ENCODE results near the gene RMND5B.
"Not testable (repeated sequence)": the region's sequence is repeated elsewhere in the genome, so short reads cannot be mapped to it uniquely, and the experiment has no call there.

Gene RMND5B

GRCh38 chr5:178177569-178177968 is 46.8 kb downstream of the RMND5B start:
- DNase-seq, result no peak

DNA sequence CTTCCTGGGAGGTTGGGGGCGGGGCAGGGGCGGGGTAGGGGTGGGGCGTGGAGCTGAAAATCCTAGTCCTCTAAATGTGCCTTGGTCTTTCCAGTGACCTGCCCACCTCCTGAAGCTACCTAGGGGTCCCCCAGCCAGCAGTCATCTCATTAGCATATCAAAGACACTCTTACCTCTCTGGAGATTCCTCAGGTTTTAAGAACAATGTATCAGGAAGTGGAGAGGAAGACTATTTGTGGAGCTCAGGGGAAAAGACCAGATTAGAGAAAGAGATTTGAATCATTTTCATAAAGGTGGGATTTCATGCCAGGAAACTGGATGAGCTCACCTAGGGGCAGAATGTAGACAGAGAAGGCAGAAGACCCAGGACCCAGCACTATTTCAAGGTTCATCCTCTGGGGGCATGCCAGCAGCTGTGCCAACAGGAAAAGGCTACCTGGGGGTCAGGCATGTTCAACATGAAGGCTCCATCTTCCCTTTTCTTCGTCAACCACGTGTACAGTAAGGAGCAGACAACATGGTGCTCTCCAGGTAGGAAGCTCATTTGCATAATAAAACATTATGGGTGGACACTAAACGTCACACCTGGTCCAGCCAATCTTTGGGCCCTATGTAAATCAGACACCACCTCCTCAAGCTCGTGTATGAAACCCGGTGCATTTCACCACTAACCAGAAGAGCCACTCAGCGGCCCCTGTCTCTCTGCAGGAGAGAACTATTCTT is 49.5 kb downstream of the RMND5B start:
- DNase-seq, result no peak

GRCh38 chr5:178182158-178182876 is 51.5 kb downstream of the RMND5B start:
- no peak for DNase-seq

- no peak for DNase-seq
These were observed 55.6 kb downstream of the RMND5B start for GRCh38 chr5:178186427-178186826.

DNA sequence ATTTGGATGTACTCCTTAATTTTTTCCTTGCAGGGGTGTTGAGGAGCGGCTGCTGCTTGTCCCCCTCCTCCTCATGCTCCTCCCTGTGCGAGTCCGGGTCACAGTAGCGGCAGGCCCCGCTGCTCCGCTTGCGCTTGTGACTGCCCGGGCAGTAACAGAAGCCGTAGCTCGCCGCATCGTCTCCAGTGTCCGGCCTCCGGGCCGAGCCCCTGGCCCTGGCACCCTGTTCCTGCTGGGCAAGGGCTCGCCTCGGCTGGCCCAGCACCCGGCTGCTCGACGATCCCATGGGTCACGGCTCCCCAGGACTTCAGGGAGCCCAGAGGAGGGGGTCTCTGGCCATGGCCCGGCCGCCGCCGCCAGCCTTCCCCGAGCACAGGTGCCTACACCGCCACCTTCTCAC is 56.2 kb downstream of the RMND5B start, which contains the start of gene GMCL2:
GMCL2 (minus strand) TSS at position 358 of the 400 bp plus-strand sequence; CDS start at position 286, 72 bp downstream.
- no peak for DNase-seq

DNA sequence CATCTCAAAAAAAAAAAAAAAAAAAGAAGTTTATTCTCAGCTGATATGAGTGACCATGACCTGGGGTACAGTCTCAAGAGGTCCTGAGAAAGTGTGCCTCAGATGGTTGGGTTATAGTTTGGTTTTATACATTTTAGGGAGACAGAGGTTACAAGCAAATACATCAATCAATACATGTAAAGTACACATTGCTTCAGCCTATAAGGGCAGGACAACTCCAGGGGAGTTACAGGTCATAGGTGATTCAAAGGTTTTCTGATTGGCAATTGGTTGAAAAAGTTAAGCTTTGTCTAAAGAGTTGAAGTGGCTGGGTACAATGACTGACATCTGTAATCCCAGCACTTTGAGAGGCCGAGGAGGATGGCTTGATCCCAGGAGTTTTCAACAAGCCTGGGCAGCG is 58.6 kb downstream of the RMND5B start:
- DNase-seq, result no peak

DNA sequence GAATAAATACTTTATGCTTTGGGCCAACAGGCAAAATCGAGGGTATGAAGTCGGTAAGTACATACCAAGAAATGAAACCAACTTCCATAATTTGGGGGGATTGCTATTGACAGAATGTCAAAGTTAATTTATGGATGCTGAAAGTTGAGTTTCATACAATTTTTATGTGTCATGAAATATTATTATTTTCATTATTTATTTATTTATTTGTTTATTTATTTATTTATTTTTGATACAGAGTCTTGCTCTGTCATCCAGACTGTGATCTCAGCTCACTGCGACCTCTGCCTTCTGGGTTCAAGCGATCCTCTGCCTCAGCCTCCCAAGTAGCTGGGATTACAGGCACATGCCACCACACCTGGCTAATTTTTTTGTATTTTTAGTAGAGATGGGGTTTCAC is 60.8 kb downstream of the RMND5B start:
- no peak for DNase-seq

DNA sequence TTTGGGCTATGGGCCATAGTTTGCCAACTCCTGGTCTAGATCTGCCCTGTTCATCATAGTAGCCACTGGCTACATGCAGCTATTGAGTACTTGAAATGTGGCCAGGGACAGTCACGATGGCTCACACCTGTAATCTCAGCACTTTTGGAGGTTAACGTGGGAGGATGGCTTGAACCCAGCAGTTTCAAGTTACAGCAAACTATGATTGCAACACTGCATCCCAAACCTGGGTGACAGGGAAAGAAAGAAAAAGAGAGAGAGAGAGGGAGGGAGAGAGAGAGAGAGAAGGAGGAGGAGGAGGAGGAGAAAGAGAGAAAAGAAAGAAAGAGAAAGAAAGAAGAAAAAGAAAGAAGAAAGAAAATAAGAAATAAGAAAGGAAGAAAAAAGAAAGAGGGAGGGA is 61.4 kb downstream of the RMND5B start:
- no peak for DNase-seq

DNA sequence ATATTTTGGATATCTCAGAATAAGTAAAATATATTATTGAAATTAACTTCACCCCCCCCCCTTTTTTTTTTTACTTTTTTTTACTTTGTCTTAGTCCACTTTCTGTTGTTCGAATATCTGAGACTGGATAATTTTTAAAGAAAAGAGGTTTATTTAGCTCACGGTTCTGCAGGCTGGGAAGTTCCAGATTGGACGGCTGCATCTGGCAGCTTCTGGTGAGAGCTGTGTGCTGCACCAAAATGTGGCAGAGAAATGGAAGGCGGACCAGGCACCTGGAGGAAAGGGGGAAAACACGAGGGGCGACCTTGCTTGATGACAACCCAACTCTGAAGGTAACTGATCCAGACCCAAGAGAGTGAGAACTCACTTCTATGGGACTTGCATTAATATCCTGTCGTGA is 62.0 kb downstream of the RMND5B start:
- DNase-seq, result no peak

GRCh38 chr5:178193251-178193809 is 62.5 kb downstream of the RMND5B start:
- DNase-seq, result no peak

DNA sequence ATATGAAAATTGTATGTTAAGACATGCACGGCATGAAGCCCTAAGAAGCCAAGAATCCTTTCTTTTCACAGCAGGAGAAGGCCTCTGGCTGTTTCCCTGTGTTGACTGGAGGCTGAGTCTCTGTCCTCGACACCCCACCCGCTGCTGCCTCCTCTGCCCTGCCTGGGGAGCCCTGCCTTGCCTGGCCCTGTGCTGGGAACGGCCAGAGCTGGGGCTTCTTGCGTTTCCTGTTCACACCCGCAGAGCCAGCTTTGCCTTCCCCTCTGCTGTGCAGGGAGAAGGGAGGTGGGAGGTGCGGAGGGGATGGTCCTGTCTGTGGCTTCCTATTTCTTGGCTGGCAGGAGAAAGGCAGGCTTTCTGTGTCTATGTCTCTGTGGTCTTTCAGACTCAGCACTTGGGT is 63.2 kb downstream of the RMND5B start:
- DNase-seq, result no peak

DNA sequence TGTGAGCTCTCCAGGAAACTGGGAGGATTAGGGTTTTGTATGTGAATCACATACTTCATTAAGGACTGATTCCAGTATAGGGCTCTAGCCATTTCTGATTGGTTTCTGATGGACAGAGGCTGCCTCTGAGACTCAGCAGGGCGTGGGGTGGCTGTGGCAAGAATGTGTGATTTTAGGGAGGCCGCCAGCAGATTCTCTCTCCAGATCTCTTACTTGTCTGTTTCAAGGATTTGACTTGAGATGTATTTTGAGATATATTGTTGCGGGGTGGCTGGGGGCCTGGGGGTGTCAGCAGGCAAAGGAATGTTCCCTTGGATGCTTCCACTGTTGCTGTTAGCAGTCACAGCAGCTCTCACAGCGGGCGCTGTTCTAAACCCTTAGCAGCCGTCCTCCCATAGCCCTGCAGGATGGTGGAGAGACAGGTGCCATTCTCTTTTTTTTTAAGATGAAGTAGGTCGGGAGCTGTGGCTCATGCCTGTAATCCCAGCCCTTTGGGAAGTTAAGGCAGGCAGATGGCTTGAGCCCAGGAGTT is 65.5 kb downstream of the RMND5B start:
- no peak for DNase-seq

DNA sequence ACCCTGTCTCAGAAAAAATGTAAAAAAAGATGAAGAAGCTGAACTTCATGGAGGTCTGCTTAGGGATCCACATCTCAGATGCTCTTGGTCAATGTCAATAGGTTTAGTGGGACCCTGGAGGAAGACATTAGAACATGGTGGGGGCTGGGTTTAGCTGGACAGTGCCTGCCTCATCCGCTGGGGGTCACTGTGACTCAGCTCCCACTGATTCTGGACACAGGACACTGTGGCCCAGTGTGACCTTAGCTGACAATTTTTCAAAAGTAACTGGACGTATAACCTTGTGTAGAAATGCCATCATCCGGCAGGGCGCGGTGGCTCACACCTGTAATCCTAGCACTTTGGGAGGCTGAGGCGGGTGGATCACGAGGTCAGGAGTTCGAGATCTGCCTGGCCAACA is 66.2 kb downstream of the RMND5B start:
- no peak for DNase-seq

- DNase-seq, result not testable (repeated sequence)
These were observed 67.3 kb downstream of the RMND5B start for GRCh38 chr5:178198151-178198550.

DNA sequence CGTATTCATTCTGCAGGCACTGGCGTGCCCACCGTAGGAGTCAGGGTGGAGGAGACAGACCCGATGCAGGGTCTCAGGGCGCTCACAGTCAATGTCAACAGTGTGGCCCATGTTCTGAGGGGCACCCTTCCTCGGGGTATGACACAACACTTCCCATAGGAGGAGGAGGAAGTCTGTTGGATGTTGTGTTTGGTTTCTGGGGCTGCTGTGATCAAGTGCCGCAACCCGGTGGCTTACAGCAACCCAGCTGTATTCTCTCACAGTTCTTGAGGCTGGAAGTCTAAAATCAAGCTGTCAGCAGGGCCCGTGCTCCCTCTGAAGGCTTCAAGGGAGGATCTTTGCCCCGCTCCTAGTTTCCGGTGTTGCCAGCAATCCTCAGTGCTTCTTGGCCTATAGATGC is 67.9 kb downstream of the RMND5B start:
- no peak for DNase-seq

DNA sequence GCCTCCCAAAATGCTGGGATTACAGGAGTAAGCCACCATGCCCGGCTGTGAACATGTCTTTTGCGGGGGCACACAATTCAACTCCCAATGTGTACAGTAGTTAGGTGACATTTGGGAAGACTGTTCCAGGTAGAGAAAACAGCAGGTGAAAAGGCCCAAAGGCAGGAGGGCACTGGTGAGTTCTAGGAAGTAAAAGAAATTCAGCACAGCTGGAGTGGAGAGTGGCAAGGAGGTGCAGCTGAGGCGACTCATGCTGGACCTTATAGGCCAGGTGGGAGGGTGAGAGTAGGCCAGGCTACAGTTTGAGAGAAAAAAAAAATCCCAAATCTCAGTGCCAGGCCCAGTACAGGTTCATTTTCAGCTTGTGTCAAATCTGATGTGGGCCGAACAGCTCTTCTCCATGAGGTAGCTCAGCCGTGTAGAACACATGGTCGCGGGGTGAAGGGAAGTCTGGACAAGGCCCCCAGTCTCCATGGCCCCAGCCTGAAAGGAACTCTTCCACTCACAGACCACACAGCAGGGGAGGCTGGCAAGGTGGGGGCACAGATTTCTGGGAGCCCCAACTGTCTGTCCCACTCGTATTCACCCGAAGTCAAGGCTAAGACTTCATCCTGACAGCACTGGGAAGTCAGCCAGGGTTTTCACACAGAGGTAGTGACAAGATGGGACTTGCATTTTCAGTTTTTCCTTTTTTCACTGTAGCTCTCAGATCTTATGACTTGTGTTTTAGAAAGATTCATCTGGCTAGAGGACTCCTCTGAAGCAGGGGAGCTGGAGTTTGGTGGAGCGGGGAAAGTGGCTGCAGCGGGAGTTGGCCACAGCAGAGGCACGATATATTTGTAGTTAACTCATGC is 69.0 kb downstream of the RMND5B start:
- DNase-seq, result no peak

All from NCI-H1930 (cell line).